AML-193 (cell line): Measurements from ENCODE around the gene KRT35.

Source experiments
- DNase-seq, 2 experiments: peaks; one replicate each; lab custom pipeline; 2025; lab: John Stamatoyannopoulos, UW

KRT35 gene

DNA sequence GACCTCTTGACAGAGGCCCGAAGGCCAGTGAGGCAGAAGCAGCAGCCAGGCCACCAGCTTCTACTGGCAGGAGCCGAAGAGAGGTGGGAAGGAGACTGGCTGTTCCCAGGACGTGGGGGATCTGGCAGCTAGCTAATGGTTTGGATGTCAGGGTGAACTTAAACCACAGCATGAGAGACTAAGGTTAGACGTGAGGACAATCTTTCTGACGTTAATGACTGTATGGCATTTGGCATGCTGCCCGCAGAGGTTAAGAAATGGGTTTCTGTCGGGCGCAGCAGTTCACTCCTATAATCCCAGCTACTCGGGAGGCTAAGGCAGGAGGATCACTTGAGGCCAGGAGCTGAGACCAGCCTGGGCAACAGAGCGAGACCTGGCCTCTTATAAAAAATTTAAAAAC is 30.8 kb upstream of the KRT35 start:
- DNase-seq: no peak

GRCh38 chr17:41511116-41511515 is 30.2 kb upstream of the KRT35 start:
- DNase-seq: no peak

GRCh38 chr17:41510251-41511065 is 29.5 kb upstream of the KRT35 start:
- no peak for DNase-seq

DNA sequence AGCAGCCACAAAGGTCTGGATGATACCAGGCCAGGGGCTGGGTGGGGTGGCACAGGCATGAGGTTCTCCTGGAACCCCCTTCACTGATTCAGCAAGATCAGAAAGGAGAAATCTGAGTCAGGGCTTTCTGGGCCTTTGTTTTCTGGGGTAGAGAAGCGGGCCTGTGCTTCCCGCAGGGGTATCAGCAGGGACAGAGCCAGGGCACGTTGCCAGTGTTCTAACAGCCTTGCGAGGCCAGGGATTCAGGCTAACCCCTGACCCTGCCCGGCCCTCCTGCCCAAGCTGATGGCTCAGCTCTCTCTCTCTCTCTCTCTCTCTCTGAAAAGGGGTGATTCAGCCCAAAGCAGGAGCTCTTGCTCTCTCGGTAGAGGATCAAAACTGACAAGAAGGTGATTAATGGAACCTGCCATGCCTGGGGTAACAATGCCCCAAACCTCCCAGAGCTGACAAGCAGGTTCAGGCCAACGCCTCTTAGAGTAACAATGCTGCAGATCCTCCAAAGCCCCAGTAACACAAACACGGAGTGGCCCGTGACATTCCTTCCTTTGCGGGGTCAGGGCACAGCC is 26.4 kb upstream of the KRT35 start:
- no peak for DNase-seq

GRCh38 chr17:41505809-41506767 is 25.1 kb upstream of the KRT35 start:
- DNase-seq: peak in 1 of 2 experiments; percentile 22

- DNase-seq: no peak
These were observed 24.3 kb upstream of the KRT35 start, which contains the start of gene KRT13 for GRCh38 chr17:41505007-41505808. KRT13 (minus strand) TSS chr17:41505612; CDS start chr17:41505550, 62 bp downstream.

DNA sequence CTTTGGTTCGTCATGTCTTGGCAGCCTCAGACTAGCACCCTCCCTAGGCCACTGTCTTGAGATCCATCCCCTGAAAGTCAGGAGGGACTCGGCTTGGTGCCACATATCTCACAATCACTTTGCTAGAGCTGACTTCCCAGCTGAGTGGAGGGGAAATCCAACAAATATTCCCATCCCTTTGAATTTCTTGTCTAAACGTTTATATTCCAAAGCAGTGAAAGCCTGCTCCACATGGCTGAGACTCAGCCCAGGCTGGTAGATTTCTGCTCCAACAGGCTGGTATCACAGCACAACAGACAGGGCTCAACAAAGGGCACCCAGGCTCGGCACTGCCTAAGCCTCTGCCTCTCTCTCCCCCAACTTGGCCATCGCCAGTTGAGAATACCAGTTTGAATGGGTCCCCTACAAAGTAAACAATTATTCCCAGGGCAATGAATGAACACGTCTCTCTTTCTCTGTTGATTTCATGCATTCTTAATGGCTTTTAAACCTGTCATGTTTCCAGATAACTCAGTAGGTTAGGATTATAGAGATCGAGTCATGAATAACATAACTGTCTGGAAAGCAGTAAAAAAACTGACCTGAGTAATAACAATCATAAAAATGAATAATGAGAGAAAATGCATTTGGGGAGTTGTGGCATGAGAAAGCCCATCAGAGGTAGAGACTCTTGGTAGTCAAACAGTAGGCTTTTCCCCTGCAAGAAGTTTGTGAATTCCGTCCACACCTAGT is 23.5 kb upstream of the KRT35 start:
- DNase-seq: no peak

- no peak for DNase-seq
These were observed 22.3 kb upstream of the KRT35 start for GRCh38 chr17:41503202-41503601.

DNA sequence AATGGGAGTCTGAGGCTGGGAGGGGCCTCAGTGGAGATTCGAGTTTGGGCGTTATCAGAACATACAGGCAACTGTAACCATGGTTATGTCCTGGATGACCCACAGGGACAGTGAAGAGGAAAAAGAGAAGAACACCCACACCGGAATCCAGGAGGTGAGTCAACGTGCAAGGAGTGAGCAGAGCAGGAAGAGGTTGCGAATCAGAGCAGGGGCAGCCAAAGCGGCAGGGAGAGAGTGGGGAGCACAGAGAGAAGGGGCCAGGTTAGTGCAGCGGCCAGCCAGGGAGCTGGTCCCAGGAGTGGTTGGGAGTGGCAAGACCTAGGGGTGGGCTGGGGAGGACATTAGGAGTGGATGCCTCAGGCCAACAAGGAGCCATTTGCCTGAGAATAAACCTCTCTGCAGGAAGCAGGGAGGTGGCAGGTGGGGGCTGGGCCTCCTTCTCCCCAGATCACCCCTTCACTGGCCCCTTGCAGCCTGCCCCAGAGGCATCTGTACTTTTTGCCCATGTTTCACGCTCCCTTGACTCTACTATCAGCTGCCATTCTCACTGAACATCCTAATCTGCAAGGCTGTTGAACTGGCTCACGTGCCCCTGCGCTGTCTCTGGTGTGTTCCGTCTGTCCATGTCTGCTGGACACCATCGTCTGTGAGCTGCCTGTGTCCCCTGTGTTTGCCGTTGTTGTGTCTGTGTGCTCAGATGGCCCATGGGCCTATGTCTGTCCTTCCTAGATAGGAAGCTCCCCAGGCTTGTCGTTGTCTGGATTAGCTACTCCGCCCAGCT is 19.4 kb upstream of the KRT35 start:
- peak in 1 of 2 experiments; percentile 22 for DNase-seq

DNA sequence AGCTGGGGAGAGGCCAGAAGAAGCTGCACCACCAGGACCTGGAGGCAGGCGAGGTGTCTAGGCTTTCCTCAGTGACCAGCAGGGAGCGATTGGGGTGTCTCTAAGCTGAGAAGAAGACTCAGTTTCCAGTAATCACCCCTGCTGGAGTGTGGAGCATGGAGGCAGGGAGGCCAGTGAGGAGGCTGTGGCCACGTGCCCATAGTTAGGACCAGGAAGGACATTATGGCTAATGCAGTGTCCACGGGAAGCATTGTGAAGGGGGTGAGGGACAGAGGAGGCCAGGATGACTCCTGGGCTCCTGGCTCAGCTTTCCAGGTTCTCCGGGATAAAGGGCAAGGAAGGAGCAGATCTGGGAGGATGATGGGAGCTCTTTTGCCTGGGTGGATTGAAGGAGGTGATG is 18.8 kb upstream of the KRT35 start:
- no peak for DNase-seq

- peak; percentile 97 to 99 for DNase-seq
These were observed 17.3 kb upstream of the KRT35 start for GRCh38 chr17:41498276-41498675.

GRCh38 chr17:41496803-41497484 is 16.0 kb upstream of the KRT35 start:
- DNase-seq: peak; percentile 96 to 97

DNA sequence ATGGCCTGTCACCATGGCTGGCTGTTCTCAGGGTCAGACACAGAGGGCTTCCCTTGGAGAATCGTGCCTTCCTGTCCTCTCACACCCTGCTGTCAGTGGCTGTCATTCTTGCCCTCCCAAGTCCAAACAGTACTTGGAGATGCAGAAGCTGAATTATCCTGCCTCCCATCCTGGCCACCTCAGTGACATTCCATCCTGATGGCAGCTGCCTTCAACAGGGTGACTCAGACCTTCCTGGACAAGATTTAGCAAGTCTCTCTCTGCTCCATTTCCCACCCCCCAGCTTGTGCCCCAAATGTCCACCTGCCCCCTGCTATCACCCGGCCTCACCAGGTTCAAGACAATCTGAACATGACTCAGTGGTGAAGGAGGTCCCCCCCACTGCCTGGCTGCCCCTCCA is 13.6 kb upstream of the KRT35 start:
- DNase-seq: no peak

DNA sequence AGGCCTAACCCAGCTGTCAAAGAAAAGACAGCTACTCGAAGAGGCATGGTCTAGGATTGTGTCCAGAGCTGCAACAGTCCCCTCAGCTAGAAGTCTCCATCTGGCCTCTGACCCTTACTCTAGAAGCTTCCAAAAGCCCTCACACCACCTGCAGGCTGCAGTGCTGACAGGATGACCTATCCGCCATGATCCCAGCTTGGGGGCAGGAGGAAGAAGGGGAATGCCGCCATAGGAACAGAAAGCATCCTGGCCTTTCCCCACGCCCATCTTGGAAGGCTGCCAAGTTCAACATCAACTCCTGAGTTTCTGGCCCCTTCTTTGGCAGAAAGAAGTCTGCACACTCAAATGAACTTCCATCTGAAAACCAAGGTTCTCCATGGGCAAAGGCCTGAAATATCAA is 11.8 kb upstream of the KRT35 start:
- DNase-seq: no peak

DNA sequence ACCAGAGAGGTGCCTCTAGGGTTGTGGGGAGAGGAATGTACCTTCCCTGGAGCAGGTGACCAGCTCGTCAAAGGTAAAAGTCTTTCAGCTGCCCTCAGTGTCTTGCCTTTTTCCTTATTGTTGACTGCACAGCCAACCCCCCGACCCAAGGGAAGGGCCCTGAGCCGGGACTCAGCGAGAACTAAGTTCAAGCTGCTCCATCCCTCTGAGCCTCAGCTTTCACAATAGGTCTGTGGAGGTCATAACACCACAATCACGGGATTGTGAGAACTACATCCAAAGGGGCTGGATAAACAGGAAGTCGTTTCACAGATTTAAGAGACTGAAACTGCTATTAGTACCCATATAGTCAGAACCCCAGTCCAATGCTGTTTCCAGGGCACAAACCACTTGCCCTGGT is 11.4 kb upstream of the KRT35 start:
- no peak for DNase-seq

DNA sequence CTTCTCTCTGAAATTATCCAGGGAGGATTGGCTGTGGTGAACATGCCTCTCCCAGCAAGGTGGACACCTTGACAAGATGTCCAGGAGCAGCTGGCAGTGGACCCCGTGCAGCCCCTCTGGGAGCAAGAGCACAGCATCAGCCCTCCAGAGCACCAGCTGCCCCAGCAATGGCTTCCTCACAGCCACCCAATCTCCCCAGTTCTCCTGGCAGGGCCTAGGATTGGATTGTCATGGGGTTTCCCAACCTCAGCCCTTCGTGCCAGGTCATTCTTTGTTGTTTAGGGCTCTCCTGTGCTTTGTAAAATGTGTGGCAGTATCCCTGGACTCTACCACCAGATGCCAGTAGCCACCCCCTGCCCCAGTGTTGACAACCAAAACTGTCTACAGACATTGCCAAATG is 10.5 kb upstream of the KRT35 start:
- no peak for DNase-seq

- DNase-seq: no peak
These were observed 9.3 kb upstream of the KRT35 start for GRCh38 chr17:41490000-41490990.

GRCh38 chr17:41489531-41489930 is 8.6 kb upstream of the KRT35 start, which contains the start of gene KRT36:
KRT36 (minus strand) TSS chr17:41489910; CDS start chr17:41489864, 46 bp downstream.
- DNase-seq: no peak
